HG02981 (cell line): ENCODE measurements around the gene PHKB.
"Not testable (repeated sequence)": the region's sequence is repeated elsewhere in the genome, so short reads cannot be mapped to it uniquely, and the experiment has no call there.

Source experiments
- ATAC-seq: cut with Tn5 transposase; IDR thresholded peaks from one replicate; pipeline ENCODE4 v1.9.1; 2021; ENCODE audit warnings: mild to moderate bottlenecking, moderate library complexity; ENCODE audit not compliant: unreplicated experiment

Gene PHKB

GRCh38 chr16:47504599-47504998 lies 43.5 kb downstream of the PHKB start:
- no peak for ATAC-seq

GRCh38 chr16:47506800-47507199 lies 45.7 kb downstream of the PHKB start:
- peak; percentile 48 for ATAC-seq

- ATAC-seq = no peak
Observed at GRCh38 chr16:47507701-47508100, 46.6 kb downstream of the PHKB start.

- no peak for ATAC-seq
Observed at GRCh38 chr16:47511882-47512281, 50.8 kb downstream of the PHKB start.

GRCh38 chr16:47519037-47519436 lies 57.9 kb downstream of the PHKB start:
- no peak for ATAC-seq

GRCh38 chr16:47519546-47519945 lies 58.4 kb downstream of the PHKB start:
- ATAC-seq = no peak

GRCh38 chr16:47519996-47520679 lies 59.0 kb downstream of the PHKB start:
- no peak for ATAC-seq

GRCh38 chr16:47523342-47524006 lies 62.3 kb downstream of the PHKB start:
- ATAC-seq = peak; percentile 99

GRCh38 chr16:47524007-47524405 lies 62.9 kb downstream of the PHKB start:
- ATAC-seq = no peak

GRCh38 chr16:47528431-47528830 lies 67.3 kb downstream of the PHKB start:
- no peak for ATAC-seq

GRCh38 chr16:47533744-47534292 lies 72.7 kb downstream of the PHKB start:
- no peak for ATAC-seq

- ATAC-seq = no peak
Observed at GRCh38 chr16:47538472-47538871, 77.3 kb downstream of the PHKB start.

GRCh38 chr16:47539707-47540670 lies 78.9 kb downstream of the PHKB start:
- ATAC-seq = not testable (repeated sequence)

- ATAC-seq = not testable (repeated sequence)
Observed at GRCh38 chr16:47541135-47541534, 80.0 kb downstream of the PHKB start.

GRCh38 chr16:47544255-47544654 lies 83.1 kb downstream of the PHKB start:
- ATAC-seq = not testable (repeated sequence)

GRCh38 chr16:47551185-47551584 lies 90.1 kb downstream of the PHKB start:
- ATAC-seq = not testable (repeated sequence)

- ATAC-seq = not testable (repeated sequence)
Observed at GRCh38 chr16:47551767-47552166, 90.6 kb downstream of the PHKB start.

GRCh38 chr16:47553853-47554564 lies 92.9 kb downstream of the PHKB start:
- no peak for ATAC-seq

GRCh38 chr16:47554587-47554986 lies 93.5 kb downstream of the PHKB start:
- not testable (repeated sequence) for ATAC-seq

- ATAC-seq = no peak
Observed at GRCh38 chr16:47561286-47561685, 100.2 kb downstream of the PHKB start.
